H1 (cell line): Measurements from ENCODE around the gene AP1S1. TPM values are rescaled to one million over a fixed set of nuclear protein-coding genes. Genes with fewer than 3 reads are reported as not detected.
A peak's percentile ranks its signal among the peaks of the same experiment; 100 is the strongest.

Experiments used
- GABPA ChIP-seq: IDR thresholded peaks from 2 replicates; pipeline ENCODE4 v1.6.1; 2011; ENCODE audit warnings: mild to moderate bottlenecking, low read length, moderate library complexity, borderline replicate concordance; ENCODE audit not compliant: insufficient read depth
- HDAC2 ChIP-seq, 2 experiments: fragments of 300-600 bp in 1 of 2; sonication (generic) in 1 of 2; IDR thresholded peaks; 2 replicates each; pipeline ENCODE4 v1.6.1; 2011 to 2012; ENCODE audit warnings: low read depth in 2 of 2, low read length in 2 of 2, mild to moderate bottlenecking in 2 of 2, moderate library complexity in 2 of 2, borderline replicate concordance in 1 of 2, inconsistent platforms in 1 of 2
- JUND ChIP-seq: IDR thresholded peaks from 2 replicates; pipeline ENCODE4 v1.6.1; 2011; ENCODE audit warnings: mild to moderate bottlenecking, improper control_type of control experiment, low read length
- KDM4A ChIP-seq: IDR thresholded peaks from one replicate; pipeline ENCODE4 v1.7.1; 2012; ENCODE audit warnings: low read depth, mild to moderate bottlenecking, moderate library complexity, low read length, inconsistent platforms; ENCODE audit not compliant: severe bottlenecking
- RFX5 ChIP-seq: IDR thresholded peaks from 2 replicates; pipeline ENCODE4 v1.6.1; 2011; ENCODE audit warnings: low read depth, low read length, improper control_type of control experiment, borderline replicate concordance
- SAP30 ChIP-seq: fragments of 300-600 bp; sonication (generic); IDR thresholded peaks from 2 replicates; pipeline ENCODE4 v1.7.1; 2012; ENCODE audit warnings: low read length, moderate library complexity, mild to moderate bottlenecking, inconsistent platforms; ENCODE audit not compliant: insufficient read depth, insufficient replicate concordance
- ZNF274 ChIP-seq: IDR thresholded peaks from 2 replicates; pipeline ENCODE4 v1.7.0; 2012; ENCODE audit warnings: low read length, borderline replicate concordance; ENCODE audit errors: extremely low read depth
- polyA plus RNA-seq, 7 experiments: library from polyadenylated mRNA; depleted of rRNA in 3 of 7; stranded (reverse) in 5 of 7; unstranded in 2 of 7; fragments of >200 nt in 5 of 7; fragments of 200-250 nt in 2 of 7; gene quantifications; 1 replicate in 5 of 7; 2 replicates in 1 of 7; 4 replicates in 1 of 7; pipeline versions ENCODE4 v1.2.1 to v1.2.3, GENCODE V29; 2011 to 2013; ENCODE audit warnings: missing spikeins in 2 of 7, mixed read lengths in 2 of 7
- total RNA-seq: library from RNA; stranded (reverse); fragmentation: NEBNext Ultra II Directional; extraction: Animal tissue kit (Norgen Biotek cat#: 25700); gene quantifications from 2 replicates; pipeline ENCODE4 v1.2.1, GENCODE V29; 2021
- TF ChIP-seq, protein P1 (sequence below): fragments of 300-600 bp; sonication (generic); IDR thresholded peaks from 2 replicates; pipeline ENCODE4 v1.7.1; 2012; ENCODE audit warnings: low read length, moderate library complexity, mild to moderate bottlenecking, inconsistent platforms; ENCODE audit not compliant: insufficient replicate concordance

The AP1S1 gene
- total and polyA plus RNA-seq, 2 of the 8 experiments (the other 6 are each of a cell fraction or from before 2014, with no cell fraction given) = 56.1 to 59.3 TPM

DNA sequence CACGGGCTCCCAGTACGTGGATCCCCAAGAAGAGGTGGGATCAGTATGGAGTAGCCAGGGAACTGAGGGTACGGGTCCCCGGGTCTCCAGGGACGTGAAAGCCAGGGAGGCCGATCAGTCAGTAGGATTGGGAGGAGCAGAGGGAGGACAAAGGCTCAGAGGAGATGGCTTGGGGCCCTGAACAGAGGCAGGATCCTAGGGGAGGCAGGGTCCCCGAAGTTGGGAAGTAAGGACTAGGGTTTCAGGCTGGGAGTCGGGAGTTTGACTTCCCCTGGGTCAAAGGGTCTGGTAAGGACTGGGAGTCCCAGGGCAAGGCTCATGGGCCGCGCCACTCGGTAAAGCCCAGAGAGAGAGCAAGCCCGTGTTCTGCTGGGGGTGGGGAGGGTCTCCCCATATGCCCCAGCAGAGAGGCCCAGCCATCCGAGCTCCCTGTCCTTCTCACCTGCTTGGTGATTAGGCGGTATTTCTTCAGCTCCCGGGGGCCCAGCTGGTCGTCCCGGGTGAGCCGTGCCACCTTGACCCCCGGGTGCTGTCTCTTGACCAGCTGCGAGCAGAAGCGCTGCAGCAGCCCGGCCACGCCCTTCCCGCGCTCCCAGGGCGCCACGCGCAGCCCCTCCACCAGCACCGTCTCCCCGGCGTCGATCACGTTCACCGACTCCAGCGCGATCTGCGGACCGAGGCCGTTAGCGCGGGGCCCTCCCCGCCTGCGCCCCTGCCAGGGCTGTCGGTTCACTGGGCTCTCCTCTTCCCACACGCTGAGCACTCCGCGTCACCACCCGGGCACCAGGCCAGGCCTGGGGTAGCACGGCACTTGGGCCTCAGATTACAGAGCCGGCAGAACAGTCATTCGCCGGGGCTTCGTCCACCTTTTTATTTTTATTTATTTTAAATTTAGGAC is 18.8 kb downstream of the AP1S1 start (continued):
- TF ChIP-seq, protein P1, sequence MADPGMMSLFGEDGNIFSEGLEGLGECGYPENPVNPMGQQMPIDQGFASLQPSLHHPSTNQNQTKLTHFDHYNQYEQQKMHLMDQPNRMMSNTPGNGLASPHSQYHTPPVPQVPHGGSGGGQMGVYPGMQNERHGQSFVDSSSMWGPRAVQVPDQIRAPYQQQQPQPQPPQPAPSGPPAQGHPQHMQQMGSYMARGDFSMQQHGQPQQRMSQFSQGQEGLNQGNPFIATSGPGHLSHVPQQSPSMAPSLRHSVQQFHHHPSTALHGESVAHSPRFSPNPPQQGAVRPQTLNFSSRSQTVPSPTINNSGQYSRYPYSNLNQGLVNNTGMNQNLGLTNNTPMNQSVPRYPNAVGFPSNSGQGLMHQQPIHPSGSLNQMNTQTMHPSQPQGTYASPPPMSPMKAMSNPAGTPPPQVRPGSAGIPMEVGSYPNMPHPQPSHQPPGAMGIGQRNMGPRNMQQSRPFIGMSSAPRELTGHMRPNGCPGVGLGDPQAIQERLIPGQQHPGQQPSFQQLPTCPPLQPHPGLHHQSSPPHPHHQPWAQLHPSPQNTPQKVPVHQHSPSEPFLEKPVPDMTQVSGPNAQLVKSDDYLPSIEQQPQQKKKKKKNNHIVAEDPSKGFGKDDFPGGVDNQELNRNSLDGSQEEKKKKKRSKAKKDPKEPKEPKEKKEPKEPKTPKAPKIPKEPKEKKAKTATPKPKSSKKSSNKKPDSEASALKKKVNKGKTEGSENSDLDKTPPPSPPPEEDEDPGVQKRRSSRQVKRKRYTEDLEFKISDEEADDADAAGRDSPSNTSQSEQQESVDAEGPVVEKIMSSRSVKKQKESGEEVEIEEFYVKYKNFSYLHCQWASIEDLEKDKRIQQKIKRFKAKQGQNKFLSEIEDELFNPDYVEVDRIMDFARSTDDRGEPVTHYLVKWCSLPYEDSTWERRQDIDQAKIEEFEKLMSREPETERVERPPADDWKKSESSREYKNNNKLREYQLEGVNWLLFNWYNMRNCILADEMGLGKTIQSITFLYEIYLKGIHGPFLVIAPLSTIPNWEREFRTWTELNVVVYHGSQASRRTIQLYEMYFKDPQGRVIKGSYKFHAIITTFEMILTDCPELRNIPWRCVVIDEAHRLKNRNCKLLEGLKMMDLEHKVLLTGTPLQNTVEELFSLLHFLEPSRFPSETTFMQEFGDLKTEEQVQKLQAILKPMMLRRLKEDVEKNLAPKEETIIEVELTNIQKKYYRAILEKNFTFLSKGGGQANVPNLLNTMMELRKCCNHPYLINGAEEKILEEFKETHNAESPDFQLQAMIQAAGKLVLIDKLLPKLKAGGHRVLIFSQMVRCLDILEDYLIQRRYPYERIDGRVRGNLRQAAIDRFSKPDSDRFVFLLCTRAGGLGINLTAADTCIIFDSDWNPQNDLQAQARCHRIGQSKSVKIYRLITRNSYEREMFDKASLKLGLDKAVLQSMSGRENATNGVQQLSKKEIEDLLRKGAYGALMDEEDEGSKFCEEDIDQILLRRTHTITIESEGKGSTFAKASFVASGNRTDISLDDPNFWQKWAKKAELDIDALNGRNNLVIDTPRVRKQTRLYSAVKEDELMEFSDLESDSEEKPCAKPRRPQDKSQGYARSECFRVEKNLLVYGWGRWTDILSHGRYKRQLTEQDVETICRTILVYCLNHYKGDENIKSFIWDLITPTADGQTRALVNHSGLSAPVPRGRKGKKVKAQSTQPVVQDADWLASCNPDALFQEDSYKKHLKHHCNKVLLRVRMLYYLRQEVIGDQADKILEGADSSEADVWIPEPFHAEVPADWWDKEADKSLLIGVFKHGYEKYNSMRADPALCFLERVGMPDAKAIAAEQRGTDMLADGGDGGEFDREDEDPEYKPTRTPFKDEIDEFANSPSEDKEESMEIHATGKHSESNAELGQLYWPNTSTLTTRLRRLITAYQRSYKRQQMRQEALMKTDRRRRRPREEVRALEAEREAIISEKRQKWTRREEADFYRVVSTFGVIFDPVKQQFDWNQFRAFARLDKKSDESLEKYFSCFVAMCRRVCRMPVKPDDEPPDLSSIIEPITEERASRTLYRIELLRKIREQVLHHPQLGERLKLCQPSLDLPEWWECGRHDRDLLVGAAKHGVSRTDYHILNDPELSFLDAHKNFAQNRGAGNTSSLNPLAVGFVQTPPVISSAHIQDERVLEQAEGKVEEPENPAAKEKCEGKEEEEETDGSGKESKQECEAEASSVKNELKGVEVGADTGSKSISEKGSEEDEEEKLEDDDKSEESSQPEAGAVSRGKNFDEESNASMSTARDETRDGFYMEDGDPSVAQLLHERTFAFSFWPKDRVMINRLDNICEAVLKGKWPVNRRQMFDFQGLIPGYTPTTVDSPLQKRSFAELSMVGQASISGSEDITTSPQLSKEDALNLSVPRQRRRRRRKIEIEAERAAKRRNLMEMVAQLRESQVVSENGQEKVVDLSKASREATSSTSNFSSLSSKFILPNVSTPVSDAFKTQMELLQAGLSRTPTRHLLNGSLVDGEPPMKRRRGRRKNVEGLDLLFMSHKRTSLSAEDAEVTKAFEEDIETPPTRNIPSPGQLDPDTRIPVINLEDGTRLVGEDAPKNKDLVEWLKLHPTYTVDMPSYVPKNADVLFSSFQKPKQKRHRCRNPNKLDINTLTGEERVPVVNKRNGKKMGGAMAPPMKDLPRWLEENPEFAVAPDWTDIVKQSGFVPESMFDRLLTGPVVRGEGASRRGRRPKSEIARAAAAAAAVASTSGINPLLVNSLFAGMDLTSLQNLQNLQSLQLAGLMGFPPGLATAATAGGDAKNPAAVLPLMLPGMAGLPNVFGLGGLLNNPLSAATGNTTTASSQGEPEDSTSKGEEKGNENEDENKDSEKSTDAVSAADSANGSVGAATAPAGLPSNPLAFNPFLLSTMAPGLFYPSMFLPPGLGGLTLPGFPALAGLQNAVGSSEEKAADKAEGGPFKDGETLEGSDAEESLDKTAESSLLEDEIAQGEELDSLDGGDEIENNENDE = no peak
- no peak for TF ChIP-seq JUND
- TF ChIP-seq KDM4A = peak; percentile 53
- TF ChIP-seq GABPA = no peak
- TF ChIP-seq HDAC2 (IDR thresholded peaks at IDR 0.05; ENCODE audit: borderline replicate concordance in 1 of 2, low read depth in 2 of 2, low read length in 2 of 2) = no peak
- TF ChIP-seq ZNF274 = no peak
- TF ChIP-seq RFX5 = no peak
- TF ChIP-seq SAP30 = no peak
